Prostate gland (tissue), 2 donors: ENCODE data around the gene KIAA1671.

ENCODE experiments used
- POLR2A ChIP-seq: fragments of 450-650 bp; IDR thresholded peaks from one replicate; pipeline ENCODE4 v1.6.1; 2016; ENCODE audit warnings: antibody characterized with exemption, mild to moderate bottlenecking
- POLR2AphosphoS5 ChIP-seq: sonication (generic); formaldehyde crosslinking; IDR thresholded peaks from one replicate; pipeline ENCODE4 v1.6.1; 2017; ENCODE audit warnings: antibody characterized with exemption
- TF ChIP-seq, protein P1 (sequence below), 4 experiments: fragments of 200-600 bp in 2 of 4; fragments of 450-650 bp in 2 of 4; sonication (generic) in 2 of 4; IDR thresholded peaks; 1 replicate in 3 of 4; 2 replicates in 1 of 4; pipeline ENCODE4 v1.5.1; 2016 to 2019; ENCODE audit warnings: antibody characterized with exemption in 4 of 4, mild to moderate bottlenecking in 2 of 4, moderate library complexity in 2 of 4

DNA sequence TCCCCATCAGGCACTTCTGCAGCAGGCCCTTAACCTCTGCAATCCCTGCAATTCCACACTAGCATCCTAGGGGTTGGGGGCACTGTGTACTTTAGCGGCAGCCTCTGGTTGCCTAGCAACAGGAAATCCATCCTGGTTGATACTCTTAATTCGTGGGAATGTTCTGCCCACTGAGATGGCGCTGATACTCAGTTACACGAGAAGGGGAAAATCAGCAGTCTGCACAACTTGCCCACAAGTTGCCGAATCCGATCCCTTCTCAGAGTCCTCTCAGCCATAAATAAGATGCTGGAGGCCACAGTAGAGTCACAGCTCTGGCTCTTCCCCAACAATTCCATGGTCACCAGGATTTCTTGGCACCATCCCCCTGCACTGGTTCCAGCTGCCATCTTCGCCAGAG, 189.6 kb downstream of the KIAA1671 start:
- TF ChIP-seq, protein P1, sequence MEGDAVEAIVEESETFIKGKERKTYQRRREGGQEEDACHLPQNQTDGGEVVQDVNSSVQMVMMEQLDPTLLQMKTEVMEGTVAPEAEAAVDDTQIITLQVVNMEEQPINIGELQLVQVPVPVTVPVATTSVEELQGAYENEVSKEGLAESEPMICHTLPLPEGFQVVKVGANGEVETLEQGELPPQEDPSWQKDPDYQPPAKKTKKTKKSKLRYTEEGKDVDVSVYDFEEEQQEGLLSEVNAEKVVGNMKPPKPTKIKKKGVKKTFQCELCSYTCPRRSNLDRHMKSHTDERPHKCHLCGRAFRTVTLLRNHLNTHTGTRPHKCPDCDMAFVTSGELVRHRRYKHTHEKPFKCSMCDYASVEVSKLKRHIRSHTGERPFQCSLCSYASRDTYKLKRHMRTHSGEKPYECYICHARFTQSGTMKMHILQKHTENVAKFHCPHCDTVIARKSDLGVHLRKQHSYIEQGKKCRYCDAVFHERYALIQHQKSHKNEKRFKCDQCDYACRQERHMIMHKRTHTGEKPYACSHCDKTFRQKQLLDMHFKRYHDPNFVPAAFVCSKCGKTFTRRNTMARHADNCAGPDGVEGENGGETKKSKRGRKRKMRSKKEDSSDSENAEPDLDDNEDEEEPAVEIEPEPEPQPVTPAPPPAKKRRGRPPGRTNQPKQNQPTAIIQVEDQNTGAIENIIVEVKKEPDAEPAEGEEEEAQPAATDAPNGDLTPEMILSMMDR (IDR thresholded peaks at IDR 0.05): no peak
- TF ChIP-seq POLR2A (no peak), POLR2AphosphoS5 (no peak)
